ENCODE results near the gene GSTM2.
A peak's percentile ranks its signal among the peaks of the same experiment; 100 is the strongest.

Gene GSTM2

DNA sequence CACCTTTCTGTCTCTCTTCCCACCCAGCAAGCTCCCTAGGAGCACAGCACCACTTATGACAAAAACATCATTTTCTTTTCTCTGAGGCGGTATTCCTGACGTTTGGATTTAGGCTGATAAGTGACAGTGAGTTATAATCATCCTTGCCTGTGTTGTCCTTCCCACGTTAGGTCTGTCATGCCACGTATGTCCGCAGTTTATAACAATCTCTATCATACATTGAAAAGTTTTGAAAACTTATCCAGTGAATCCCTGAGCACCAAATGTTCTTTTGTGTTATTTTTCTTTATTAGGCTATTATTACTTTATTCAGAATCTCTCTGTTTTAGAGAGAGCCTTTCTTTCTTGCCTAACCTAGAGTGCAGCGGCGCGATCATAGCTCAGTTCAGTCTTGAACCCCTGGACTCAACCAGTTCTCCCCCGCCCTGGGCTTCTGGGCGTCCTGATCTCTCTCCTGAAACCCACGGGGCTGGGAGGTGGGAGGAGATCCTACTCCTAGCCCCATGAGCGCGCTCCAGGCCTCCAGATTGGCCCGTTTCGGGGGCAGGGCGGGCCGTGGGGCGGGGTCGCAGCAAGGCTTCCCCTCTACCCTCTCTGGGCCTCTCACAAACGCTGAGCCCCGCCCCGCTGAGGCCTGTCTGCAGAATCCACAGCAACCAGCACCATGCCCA is at the start of gene GSTM2:
Gene GSTM2, plus strand, starts transcription at position 606 of the 671 bp plus-strand sequence. Its CDS starts 59 bp downstream, at position 665.
- DNase-seq (ENCODE audit: low read depth in 2 of 2) = peak; percentile 59 to 62

DNA sequence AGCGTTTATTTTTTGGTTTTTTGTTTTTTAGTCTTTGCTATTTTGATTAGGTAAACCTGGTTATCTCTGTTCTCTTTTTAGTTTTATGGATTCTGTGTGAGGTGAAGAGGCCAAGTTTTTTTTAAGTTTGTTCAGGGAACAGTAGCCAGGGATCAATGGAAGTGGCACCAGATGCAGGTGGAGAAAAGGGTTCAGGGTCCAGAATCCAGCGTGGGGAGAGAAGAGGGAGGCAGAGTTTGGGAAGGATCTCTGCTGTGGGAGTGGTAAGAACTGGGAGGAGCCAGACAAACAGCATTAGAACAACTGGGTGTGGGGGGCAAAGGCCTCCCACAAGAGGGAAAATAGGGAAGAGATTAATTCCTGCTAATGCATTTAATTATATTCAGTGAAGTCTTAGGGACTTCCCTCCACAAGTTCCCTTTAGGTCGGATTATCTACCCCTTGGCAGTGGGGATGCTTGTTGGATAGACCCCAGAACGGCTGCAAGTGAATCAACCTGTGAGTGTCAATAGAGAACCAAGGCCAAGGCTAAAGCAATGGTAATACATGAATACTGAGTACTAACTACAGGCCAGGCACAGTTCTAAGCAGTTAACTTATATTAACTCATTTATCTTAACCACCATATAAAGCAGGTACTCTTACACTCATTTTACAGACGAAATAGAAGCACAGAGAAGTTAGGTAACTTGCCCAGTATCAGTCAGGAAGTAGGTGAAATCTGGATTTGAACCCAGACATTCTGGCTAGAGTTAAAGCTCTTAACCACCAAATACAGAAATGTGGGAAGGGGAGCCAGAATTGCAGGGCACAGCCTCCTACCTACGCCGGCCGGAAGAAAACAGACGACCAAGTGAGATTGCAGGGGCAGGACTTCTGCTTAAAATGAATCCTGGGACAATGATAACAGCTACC is 48.9 kb upstream of the GSTM2 start:
- no peak for DNase-seq (ENCODE audit: low read depth in 2 of 2)

DNA sequence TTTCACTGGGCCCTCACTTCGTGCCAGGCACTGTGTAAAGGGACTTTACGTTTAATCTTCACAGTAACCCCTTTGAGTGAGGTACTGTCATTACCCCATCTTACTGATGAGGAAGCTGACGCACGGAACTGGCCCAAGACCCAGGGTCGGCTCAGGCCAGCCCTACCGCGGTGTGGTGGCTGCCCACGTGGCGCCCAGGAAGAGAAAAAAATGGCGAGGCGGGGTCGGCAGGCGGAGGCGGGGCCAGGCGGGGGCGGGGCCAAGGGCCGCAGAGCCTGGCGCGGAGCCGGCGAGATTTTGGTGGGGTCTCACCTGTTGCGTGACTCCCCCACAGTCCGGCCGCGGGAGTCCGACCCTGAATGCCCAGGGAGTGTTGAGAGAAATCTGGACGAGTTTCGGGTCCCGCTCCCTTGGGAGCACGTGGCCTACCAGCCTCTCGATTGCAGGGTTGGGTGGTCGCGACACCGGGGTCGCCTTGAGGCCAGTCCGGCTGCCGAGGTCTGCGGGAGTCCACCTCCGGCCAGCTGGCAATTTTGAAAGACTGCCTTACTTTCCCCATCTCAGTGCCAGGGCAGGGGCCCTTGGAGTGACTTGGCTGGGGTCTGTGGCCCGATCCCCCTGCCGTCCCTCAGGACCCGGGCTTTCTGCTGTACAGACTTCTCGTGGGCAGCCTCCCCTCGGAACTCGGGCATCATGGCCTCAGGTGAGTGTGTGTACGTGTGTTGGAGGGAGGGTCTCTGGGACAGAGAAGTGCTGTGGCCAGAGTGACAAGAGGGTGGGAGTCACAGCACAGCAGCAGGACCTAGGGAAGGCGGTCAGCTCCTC is 48.1 kb upstream of the GSTM2 start, which contains the start of the genes AMPD2 and GNAT2:
Gene AMPD2, plus strand, starts transcription at position 262 of the 825 bp plus-strand sequence. CDS start 1,339 bp downstream, outside the sequence.
Gene GNAT2, minus strand, starts transcription at position 41 of the 825 bp plus-strand sequence. CDS start 6,746 bp downstream, outside the sequence.
- DNase-seq (ENCODE audit: low read depth in 2 of 2) = no peak

DNA sequence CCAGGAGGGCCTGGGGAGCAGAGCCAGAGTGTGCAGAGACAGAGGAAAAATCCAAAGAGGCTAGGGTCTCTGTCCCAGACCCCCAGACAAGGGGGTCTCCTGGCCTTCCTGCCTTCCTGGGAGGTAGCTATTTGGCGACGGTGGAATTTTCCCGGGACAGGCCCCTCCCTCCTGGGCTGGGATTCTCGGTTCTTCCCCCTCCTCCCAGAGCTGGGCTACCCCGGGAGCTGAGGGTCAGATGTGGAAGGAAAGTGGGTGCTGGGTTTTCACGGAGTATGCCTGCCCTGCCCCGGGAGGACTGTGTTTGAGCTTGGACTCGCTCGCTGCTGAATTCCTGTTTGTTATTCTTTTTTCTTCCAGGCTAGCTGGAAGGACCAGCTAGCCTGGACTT is 47.5 kb upstream of the GSTM2 start:
- no peak for DNase-seq (ENCODE audit: low read depth in 2 of 2)

DNA sequence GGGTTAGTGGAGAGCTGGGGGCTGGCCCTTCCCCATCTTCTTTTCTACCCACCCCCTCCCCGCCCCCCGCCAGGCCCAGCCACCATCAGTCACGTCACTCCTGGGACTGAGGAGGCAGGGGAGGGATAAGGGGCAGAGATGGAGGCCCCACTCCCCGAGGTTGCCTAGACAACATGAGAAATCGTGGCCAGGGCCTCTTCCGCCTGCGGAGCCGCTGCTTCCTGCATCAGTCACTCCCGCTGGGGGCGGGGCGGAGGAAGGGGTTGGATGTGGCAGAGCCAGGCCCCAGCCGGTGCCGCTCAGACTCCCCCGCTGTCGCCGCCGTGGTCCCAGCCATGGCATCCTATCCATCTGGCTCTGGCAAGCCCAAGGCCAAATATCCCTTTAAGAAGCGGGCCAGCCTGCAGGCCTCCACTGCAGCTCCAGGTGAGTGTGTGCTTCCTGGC is 47.0 kb upstream of the GSTM2 start:
- DNase-seq (ENCODE audit: low read depth in 2 of 2) = peak; percentile 88

DNA sequence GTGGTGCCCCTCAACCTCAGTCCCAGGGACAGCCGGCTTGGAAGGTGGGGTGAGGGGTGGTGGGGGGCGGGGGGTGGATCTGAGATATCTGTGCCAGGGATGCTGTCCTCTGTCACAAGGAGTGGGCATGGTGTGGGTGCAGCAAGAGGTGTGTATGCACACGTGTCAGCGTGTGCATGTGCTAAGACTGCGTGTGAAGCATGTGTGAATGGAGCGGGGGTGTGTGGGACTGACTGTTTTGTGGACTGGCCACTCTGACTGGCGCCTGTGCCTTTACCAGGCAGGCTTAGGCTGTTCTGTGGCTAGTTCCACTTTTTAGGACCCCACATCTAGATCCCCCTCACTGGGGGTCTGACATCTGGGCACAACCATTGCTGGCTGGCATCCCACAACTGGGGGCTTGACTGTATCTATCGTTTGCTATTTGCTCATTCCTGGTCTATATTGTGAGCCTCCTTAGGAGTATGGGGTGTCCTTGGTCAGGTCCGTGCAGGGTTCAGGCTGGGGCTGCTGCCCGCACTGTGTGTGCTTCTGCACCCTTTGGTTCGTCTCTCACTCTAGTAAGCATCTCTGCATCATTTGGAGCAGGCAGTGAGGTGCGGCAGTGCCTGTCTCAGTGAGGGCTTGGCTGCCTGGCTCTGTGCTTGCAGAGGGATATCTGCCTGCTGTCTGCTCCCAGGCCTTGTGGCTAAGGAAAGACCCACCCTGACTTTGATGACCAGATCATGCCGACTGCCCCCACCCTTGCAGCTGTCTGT is 46.3 kb upstream of the GSTM2 start:
- DNase-seq (ENCODE audit: low read depth in 2 of 2) = no peak

DNA sequence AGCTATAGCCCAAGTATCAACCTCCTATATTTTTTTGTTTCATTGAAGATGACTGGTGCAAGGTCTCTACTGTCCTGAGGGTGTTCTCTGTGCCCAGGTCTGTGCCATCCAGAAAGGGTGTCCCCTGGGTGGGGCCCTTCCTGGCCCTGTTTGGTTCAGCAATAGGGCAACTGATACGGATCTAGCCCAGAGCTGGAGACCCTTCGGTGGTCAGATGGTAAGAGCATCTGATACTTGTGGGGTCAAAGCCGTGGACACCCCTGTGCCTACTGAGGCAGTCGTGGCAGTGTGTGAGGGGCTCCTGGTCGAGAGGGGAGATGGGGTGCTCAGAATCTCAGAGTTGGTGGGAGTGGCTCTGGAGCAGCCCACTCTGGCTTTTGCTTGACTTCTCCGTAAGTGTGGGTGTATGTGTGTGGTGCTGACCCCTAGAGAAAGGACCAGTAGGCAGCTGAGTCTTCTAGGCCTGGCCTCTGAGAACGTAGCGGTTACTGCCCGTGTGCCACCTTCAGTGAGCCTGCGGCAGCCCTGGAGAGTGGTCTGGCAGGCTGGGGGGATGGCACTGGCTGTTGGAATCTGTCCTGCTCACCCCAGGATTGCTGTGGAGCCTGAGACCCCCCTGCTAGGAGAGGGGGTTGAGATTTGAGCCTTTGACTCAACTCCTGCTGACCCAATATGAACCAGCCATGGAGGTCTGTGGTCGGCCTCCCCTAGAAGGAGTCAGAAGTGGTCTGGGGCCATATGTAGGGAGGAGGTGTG is 45.5 kb upstream of the GSTM2 start:
- DNase-seq (ENCODE audit: low read depth in 2 of 2) = no peak

DNA sequence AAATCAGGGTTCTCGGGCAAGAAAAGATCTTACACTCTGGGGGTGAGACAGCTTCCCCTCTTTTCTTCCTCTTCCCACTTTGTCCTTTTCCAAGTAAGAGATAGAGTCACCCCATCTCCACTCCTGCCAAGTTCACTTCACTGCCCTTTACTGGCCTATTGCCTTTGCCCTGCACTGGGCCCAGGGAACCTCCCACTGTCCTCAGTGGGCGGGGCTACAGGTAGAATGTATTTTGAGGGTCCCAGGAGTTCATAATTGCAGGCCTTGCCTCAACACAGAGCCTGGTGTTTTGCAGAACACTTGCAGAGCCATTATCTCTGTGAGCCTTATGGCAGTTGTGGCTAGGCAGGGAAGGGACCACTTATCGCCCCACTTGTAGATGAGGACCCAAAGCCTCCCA is 45.0 kb upstream of the GSTM2 start:
- DNase-seq (ENCODE audit: low read depth in 2 of 2) = no peak

DNA sequence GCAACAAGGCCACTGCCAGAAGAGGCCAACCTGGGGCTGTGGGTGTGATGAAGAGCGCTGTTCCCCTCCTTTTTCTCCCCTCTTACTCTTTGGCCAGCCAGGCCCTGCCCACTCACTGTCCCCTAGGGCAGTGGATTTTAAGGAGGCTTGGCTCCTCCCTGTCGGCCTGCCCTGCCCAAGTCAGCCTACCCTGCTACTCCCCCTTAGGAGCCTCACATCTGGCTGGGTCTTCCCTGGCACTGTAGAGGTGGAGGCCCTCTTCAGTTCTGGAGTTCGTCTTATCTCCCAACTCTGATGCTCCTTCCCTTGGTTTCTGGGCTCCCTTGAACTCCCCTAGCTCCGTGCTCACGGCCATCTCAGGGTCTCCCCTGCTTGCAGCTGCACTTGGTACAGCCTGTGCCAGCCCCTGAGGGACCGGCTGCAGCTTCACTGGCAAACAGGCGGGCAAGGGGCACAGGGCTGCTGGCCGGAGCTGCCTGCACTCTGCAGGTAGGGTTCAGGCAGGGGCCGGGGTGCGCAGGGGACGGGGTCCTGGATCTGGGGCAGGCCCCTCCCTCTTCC is 44.2 kb upstream of the GSTM2 start:
- no peak for DNase-seq (ENCODE audit: low read depth in 2 of 2)

DNA sequence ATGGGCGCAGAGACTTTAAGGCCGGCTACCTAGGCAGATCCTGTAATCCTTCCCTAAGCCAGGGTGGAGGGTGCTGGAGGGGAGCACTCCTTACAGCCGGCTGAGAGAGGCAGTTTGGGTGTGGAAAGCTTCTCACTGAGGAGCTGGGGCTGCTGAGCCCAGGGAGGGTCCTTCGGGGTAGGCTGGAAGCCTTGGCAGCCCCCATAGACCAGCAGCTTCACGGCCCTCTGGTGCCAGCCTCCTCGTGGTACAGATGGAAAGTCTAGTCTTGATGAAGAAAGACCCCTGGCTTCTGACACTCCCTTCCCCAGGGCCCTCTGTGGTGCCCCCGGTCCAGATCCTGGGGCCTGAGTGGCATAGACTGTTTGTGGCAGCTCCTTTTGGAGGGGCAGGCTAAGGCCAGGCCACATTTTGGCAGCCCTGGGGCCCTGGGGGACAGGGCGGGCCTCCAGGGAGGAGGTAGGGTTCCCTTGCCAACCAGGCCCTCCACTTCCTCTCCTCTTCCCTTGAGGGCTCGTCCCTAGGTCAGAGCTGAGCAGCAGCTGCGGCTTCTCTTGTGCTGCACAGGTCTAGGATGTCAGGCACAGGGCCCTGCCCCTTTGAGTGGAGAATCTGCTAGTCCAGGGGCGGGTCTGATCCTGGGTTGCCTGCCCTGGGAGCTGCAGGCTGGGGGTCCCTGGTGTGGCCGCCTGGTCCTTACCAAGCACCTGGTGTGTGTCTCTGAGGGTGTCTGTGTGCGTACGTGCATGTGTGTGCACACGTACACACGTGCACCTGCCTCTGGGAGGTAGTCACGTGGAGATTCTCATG is 43.5 kb upstream of the GSTM2 start:
- DNase-seq (ENCODE audit: low read depth in 2 of 2) = no peak

DNA sequence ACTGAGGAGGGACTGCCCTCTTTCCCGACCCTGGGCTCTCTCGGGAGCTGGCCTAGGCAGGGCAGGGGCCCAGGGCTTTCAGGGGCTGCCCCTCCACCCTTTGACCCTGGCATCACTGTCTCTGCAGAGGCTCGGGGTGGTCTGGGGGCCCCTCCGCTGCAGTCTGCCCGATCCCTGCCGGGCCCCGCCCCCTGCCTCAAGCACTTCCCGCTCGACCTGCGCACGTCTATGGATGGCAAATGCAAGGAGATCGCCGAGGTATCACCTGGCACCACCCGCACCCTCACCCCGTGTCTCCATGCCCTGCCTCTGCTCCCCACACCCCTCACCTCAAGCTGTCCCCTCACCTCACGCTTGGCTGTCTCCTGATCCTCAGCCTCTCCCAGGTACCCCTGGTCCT is 42.7 kb upstream of the GSTM2 start:
- no peak for DNase-seq (ENCODE audit: low read depth in 2 of 2)

DNA sequence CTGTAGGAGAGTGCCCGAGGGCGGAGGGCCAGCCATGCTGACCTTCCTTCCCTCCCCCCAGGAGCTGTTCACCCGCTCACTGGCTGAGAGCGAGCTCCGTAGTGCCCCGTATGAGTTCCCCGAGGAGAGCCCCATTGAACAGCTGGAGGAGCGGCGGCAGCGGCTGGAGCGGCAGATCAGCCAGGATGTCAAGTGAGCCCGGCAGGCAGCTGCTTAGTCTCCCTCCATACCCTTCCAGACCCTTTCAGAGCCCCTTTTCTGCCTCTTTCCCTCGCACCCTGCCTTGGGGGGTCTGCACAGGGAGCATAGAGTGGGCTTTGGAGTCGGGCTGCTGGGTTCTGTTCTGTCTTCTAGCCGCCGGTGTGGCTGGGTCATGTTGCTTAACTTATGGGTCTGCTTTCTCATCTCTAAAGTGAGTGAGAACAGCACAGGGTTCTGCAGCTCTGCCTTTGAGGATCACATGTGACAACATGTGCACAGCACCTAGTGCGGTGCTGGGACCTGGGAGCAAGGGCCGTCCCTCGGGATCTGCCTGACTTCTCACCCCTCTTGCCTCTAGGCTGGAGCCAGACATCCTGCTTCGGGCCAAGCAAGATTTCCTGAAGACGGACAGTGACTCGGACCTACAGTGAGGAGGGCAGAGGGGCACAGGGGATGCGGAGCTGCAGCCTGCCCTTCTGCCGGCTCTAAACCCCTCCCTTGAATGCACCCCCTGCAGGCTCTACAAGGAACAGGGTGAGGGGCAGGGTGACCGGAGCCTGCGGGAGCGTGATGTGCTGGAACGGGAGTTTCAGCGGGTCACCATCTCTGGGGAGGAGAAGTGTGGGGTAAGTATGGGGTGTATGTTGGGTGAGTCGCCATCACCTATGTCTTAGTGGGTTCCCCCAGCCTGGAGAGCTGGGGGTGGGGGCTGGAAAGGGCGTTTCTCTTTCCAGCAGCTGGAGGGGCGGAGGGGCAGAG is 42.0 kb upstream of the GSTM2 start:
- no peak for DNase-seq (ENCODE audit: low read depth in 2 of 2)

DNA sequence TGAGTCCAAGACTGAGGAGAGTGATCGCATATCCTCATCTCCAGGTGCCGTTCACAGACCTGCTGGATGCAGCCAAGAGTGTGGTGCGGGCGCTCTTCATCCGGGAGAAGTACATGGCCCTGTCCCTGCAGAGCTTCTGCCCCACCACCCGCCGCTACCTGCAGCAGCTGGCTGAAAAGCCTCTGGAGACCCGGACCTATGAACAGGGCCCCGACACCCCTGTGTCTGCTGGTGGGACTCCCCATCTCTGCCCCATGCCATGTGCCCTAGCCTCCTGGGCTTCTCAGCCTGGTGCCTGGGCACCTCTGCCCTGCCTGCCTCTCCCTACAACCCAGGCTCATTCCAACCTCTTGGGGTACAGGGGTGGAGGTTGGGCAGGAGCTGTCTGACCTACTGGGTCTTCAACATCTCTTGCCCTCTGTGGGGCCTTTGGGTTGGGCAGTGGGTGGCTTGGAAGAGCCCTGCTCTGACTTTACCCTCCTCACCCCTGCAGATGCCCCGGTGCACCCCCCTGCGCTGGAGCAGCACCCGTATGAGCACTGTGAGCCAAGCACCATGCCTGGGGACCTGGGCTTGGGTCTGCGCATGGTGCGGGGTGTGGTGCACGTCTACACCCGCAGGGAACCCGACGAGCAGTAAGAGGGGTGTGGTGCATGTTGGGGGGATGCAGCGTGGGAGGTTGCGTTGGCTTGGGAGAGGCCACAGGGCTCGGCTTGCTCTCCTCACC is 41.0 kb upstream of the GSTM2 start:
- no peak for DNase-seq (ENCODE audit: low read depth in 2 of 2)

DNA sequence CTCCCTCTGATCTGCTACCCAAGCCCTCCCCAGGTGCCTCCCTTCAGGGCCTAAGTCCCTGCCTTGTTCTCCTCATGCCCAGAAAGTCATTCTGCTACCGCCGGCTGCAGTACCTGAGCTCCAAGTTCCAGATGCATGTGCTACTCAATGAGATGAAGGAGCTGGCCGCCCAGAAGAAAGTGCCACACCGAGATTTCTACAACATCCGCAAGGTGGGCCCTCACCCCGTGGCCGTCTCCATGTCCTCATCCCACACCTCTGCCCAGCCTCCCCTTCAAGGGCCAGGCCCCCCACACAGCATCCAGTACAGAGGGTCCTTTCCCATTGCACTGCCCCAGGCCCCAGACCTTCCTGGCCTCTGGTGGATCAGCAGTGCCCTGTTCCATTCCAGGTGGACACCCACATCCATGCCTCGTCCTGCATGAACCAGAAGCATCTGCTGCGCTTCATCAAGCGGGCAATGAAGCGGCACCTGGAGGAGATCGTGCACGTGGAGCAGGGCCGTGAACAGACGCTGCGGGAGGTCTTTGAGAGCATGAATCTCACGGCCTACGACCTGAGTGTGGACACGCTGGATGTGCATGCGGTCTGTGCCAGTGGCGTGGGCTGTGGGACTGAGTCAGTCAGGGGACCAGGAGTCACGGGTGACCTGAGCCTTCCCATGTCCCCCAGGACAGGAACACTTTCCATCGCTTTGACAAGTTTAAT is 40.0 kb upstream of the GSTM2 start:
- DNase-seq (ENCODE audit: low read depth in 2 of 2) = no peak

DNA sequence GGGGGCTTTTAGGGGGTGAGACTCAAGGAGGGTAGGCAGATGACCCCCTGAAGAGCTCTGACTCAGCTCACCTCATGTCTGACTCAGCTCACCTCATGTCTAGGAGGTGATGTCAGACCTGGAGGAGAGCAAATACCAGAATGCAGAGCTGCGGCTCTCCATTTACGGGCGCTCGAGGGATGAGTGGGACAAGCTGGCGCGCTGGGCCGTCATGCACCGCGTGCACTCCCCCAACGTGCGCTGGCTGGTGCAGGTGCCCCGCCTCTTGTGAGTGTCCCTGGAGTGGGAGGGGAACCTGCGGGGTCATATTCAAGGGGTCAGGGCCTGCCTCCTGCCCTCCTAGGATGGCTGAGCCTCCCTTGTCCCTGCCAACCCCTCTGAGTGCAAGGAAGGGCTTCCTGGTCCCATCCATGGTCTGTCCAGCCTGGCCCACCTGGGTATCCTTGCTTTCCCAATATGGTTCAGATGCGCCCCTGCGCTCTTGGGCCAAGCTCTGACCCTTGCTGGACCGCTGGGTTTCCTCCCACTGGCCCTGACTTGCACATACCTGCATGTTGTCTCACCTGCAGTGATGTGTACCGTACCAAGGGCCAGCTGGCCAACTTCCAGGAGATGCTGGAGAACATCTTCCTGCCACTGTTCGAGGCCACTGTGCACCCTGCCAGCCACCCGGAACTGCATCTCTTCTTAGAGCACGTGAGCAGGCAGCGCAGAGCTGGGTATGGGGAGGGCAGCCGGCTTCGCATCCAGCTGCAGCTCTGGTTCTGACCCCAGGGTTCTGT is 39.1 kb upstream of the GSTM2 start:
- no peak for DNase-seq (ENCODE audit: low read depth in 2 of 2)
